ENCODE data around the gene GPC6.

GRCh38 chr13:94232956-94233355 is 1006.3 kb downstream of the GPC6 start:
- no peak for TF ChIP-seq CTCF (IDR thresholded peaks at IDR 0.05; ENCODE audit: low read depth, low read length)
- no peak for TF ChIP-seq POLR2A (IDR thresholded peaks at IDR 0.05; ENCODE audit: extremely low read depth, insufficient read length)
- TF ChIP-seq, protein P1, sequence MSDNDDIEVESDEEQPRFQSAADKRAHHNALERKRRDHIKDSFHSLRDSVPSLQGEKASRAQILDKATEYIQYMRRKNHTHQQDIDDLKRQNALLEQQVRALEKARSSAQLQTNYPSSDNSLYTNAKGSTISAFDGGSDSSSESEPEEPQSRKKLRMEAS (IDR thresholded peaks at IDR 0.05; ENCODE audit: low read depth, low read length) = no peak

Data from NB4 (cell line).